H1 (cell line): ENCODE measurements around the gene ANKS1B. TPM values are rescaled to one million over a fixed set of nuclear protein-coding genes. Genes with fewer than 3 reads are reported as not detected.

Source experiments
- CTCF ChIA-PET: fragments of 300-600 bp; sonication (Branson Sonifier 250); formaldehyde crosslinking; loops from one replicate; lab custom pipeline; 2021; ENCODE audit not compliant: partially characterized antibody; lab: Charles Lee
- POLR2A ChIA-PET: fragments of 300-600 bp; sonication (Branson Sonifier 250); formaldehyde crosslinking; loops from one replicate; lab custom pipeline; 2021; ENCODE audit warnings: inconsistent platforms; ENCODE audit not compliant: partially characterized antibody; lab: Charles Lee
- DNase-seq, 2 experiments: peaks; one replicate each; pipeline versions ENCODE4 v3.0.0 to v3.0.0-alpha.2; 2010 to 2022; ENCODE audit warnings: low spot score in 2 of 2, low read depth in 1 of 2, mixed read lengths in 1 of 2
- FAIRE-seq: peaks from 2 replicates; lab custom pipeline; 2011; peaks lifted over from hg19 to GRCh38; lab: Jason Lieb, UNC
- H2AFZ ChIP-seq: 2 replicates; pipeline ENCODE4 v1.8.1; 2012; ENCODE audit warnings: low read length, inconsistent platforms
- H2AK5ac ChIP-seq: 2 replicates; pipeline ENCODE4 v1.6.1; 2013; ENCODE audit warnings: low read depth, low read length
- H2BK120ac ChIP-seq: replicated peaks from 2 replicates; pipeline ENCODE3; 2013; ENCODE audit warnings: low read depth, low read length, inconsistent platforms
- H2BK12ac ChIP-seq: 2 replicates; pipeline ENCODE4 v1.6.1; 2013; ENCODE audit warnings: low read depth, low read length
- H2BK15ac ChIP-seq: 2 replicates; pipeline ENCODE4 v1.6.1; 2013; ENCODE audit warnings: low read length
- H2BK20ac ChIP-seq: 2 replicates; pipeline ENCODE4 v1.6.1; 2013; ENCODE audit warnings: low read length
- H2BK5ac ChIP-seq: 2 replicates; pipeline ENCODE4 v1.6.1; 2013; ENCODE audit warnings: low read depth, low read length
- H3K14ac ChIP-seq: 2 replicates; pipeline ENCODE4 v1.6.1; 2013; ENCODE audit warnings: inconsistent platforms; ENCODE audit not compliant: insufficient read length
- H3K18ac ChIP-seq: 2 replicates; pipeline ENCODE4 v1.6.1; 2013; ENCODE audit warnings: low read length; ENCODE audit errors: extremely low read depth
- H3K23ac ChIP-seq: 2 replicates; pipeline ENCODE4 v1.6.1; 2013; ENCODE audit warnings: inconsistent platforms; ENCODE audit not compliant: insufficient read length
- H3K23me2 ChIP-seq: 2 replicates; pipeline ENCODE4 v1.6.1; 2013; ENCODE audit warnings: low read depth, low read length
- H3K27ac ChIP-seq: 2 replicates; pipeline ENCODE4 v1.6.1; 2011; ENCODE audit warnings: low read depth, low read length, inconsistent platforms
- H3K27me3 ChIP-seq, 4 experiments: replicated peaks in 1 of 4; 1 replicate in 1 of 4; 2 replicates in 3 of 4; pipeline versions ENCODE4 v1.6.1 to v1.8.1; 2011 to 2013; ENCODE audit warnings: low read length in 3 of 4, mild to moderate bottlenecking in 3 of 4, inconsistent platforms in 2 of 4, mixed read lengths in 2 of 4, moderate library complexity in 1 of 4; ENCODE audit not compliant: control insufficient read depth in 3 of 4, insufficient read depth in 3 of 4; ENCODE audit errors: extremely low read depth in 1 of 4
- H3K36me3 ChIP-seq, 4 experiments: 2 replicates each; pipeline versions ENCODE4 v1.6.1 to v1.8.1; 2011 to 2013; ENCODE audit warnings: mild to moderate bottlenecking in 4 of 4, low read length in 3 of 4, moderate library complexity in 2 of 4, control low read depth in 1 of 4, inconsistent platforms in 1 of 4; ENCODE audit not compliant: insufficient read depth in 4 of 4, control insufficient read depth in 2 of 4
- H3K4ac ChIP-seq: replicated peaks from 2 replicates; pipeline ENCODE3; 2013; ENCODE audit warnings: low read length, low read depth, mixed read lengths, inconsistent platforms; ENCODE audit not compliant: insufficient read length
- H3K4me1 ChIP-seq, 4 experiments: replicated peaks in 1 of 4; 1 replicate in 1 of 4; 2 replicates in 3 of 4; pipeline versions ENCODE4 v1.6.1 to v1.8.1; 2011 to 2013; ENCODE audit warnings: low read length in 3 of 4, inconsistent platforms in 2 of 4, mixed read lengths in 1 of 4; ENCODE audit not compliant: insufficient read depth in 4 of 4, control insufficient read depth in 3 of 4
- H3K4me2 ChIP-seq, 2 experiments: 2 replicates each; pipeline versions ENCODE4 v1.6.1 to v1.8.1; 2011 to 2013; ENCODE audit warnings: low read depth in 2 of 2, low read length in 2 of 2, control low read depth in 1 of 2, inconsistent platforms in 1 of 2, mild to moderate bottlenecking in 1 of 2; ENCODE audit not compliant: insufficient read depth in 1 of 2
- H3K4me3 ChIP-seq, 4 experiments: fragments of 200-600, 300-600 bp in 1 of 4; sonication (generic), shearing (Covaris generic), sonication (Bioruptor Twin) in 1 of 4; 2 replicates each; pipeline versions ENCODE4 v1.5.1 to v1.8.1; 2011 to 2016; ENCODE audit warnings: low read length in 4 of 4, low read depth in 3 of 4, control low read depth in 2 of 4, inconsistent platforms in 2 of 4, mild to moderate bottlenecking in 2 of 4, mixed read lengths in 1 of 4, moderate library complexity in 1 of 4; ENCODE audit not compliant: insufficient read depth in 2 of 4; ENCODE audit errors: extremely low read depth in 1 of 4
- H3K56ac ChIP-seq: replicated peaks from 2 replicates; pipeline ENCODE3; 2013; ENCODE audit warnings: low read depth, mild to moderate bottlenecking, mixed read lengths, low read length, inconsistent platforms; ENCODE audit not compliant: insufficient read length
- H3K79me1 ChIP-seq: 2 replicates; pipeline ENCODE4 v1.6.1; 2013; ENCODE audit warnings: low read depth, low read length, control low read depth
- H3K79me2 ChIP-seq, 2 experiments: 2 replicates each; pipeline versions ENCODE4 v1.6.1 to v1.8.1; 2012 to 2013; ENCODE audit warnings: low read length in 2 of 2, mild to moderate bottlenecking in 2 of 2, inconsistent platforms in 1 of 2; ENCODE audit not compliant: insufficient read depth in 2 of 2, control insufficient read depth in 1 of 2
- H3K9ac ChIP-seq, 4 experiments: replicated peaks in 1 of 4; 1 replicate in 1 of 4; 2 replicates in 3 of 4; pipeline versions ENCODE4 v1.6.1 to v1.8.1; 2011 to 2013; ENCODE audit warnings: low read depth in 3 of 4, low read length in 3 of 4, control low read depth in 2 of 4, mild to moderate bottlenecking in 2 of 4, moderate library complexity in 2 of 4, inconsistent platforms in 1 of 4; ENCODE audit errors: extremely low read depth in 1 of 4
- H3K9me3 ChIP-seq, 2 experiments: 2 replicates each; pipeline versions ENCODE4 v1.6.1 to v1.8.1; 2012 to 2013; ENCODE audit warnings: mild to moderate bottlenecking in 2 of 2, moderate library complexity in 2 of 2, control low read depth in 1 of 2, inconsistent platforms in 1 of 2, low read depth in 1 of 2, low read length in 1 of 2, mixed read lengths in 1 of 2; ENCODE audit not compliant: insufficient read depth in 2 of 2
- H4K20me1 ChIP-seq, 2 experiments: replicated peaks in 1 of 2; 2 replicates each; pipeline versions ENCODE3 to v1.8.1; 2011 to 2013; ENCODE audit warnings: inconsistent platforms in 2 of 2, low read length in 2 of 2, mild to moderate bottlenecking in 1 of 2; ENCODE audit not compliant: insufficient read depth in 2 of 2, control insufficient read depth in 1 of 2
- H4K5ac ChIP-seq: 2 replicates; pipeline ENCODE4 v1.6.1; 2013; ENCODE audit warnings: low read length, low read depth, mixed read lengths, inconsistent platforms; ENCODE audit not compliant: insufficient read length
- H4K8ac ChIP-seq: 2 replicates; pipeline ENCODE4 v1.8.0; 2013; ENCODE audit warnings: mild to moderate bottlenecking, moderate library complexity, low read length, inconsistent platforms; ENCODE audit not compliant: insufficient read depth; ENCODE audit errors: extremely low read depth
- H4K91ac ChIP-seq: replicated peaks from 2 replicates; pipeline ENCODE3; 2013; ENCODE audit warnings: low read length, mixed read lengths, inconsistent platforms; ENCODE audit not compliant: insufficient read length
- BCL11A ChIP-seq, 2 experiments: IDR thresholded peaks; one replicate each; pipeline ENCODE4 v1.6.1; 2011; ENCODE audit warnings: low read depth in 2 of 2, low read length in 2 of 2, mild to moderate bottlenecking in 2 of 2
- WGBS, 2 experiments: shearing (Covaris generic) in 1 of 2; methylation state at CpG; one replicate each; pipeline versions ENCODE4 v1.1.6 to v1.1.7; 2013 to 2015; ENCODE audit warnings: low lambda C conversion rate in 2 of 2, mixed read lengths in 2 of 2, inconsistent platforms in 1 of 2, low coverage in 1 of 2, missing lambda C conversion rate in 1 of 2; ENCODE audit not compliant: insufficient replicate concordance in 2 of 2, insufficient coverage in 1 of 2, insufficient read length in 1 of 2; ENCODE audit errors: extremely low coverage in 1 of 2, missing lambda C conversion rate in 1 of 2; 5-methylcytosine and 5-hydroxymethylcytosine counted together
- polyA plus RNA-seq, 7 experiments: library from polyadenylated mRNA; depleted of rRNA in 3 of 7; stranded (reverse) in 5 of 7; unstranded in 2 of 7; fragments of >200 nt in 5 of 7; fragments of 200-250 nt in 2 of 7; gene quantifications; 1 replicate in 5 of 7; 2 replicates in 1 of 7; 4 replicates in 1 of 7; pipeline versions ENCODE4 v1.2.1 to v1.2.3, GENCODE V29; 2011 to 2013; ENCODE audit warnings: missing spikeins in 2 of 7, mixed read lengths in 2 of 7
- total RNA-seq: library from RNA; stranded (reverse); fragmentation: NEBNext Ultra II Directional; extraction: Animal tissue kit (Norgen Biotek cat#: 25700); gene quantifications from 2 replicates; pipeline ENCODE4 v1.2.1, GENCODE V29; 2021

Gene ANKS1B
- total and polyA plus RNA-seq, 2 of the 8 experiments (the other 6 are each of a cell fraction or from before 2014, with no cell fraction given) = 2.7 to 6.1 TPM

DNA sequence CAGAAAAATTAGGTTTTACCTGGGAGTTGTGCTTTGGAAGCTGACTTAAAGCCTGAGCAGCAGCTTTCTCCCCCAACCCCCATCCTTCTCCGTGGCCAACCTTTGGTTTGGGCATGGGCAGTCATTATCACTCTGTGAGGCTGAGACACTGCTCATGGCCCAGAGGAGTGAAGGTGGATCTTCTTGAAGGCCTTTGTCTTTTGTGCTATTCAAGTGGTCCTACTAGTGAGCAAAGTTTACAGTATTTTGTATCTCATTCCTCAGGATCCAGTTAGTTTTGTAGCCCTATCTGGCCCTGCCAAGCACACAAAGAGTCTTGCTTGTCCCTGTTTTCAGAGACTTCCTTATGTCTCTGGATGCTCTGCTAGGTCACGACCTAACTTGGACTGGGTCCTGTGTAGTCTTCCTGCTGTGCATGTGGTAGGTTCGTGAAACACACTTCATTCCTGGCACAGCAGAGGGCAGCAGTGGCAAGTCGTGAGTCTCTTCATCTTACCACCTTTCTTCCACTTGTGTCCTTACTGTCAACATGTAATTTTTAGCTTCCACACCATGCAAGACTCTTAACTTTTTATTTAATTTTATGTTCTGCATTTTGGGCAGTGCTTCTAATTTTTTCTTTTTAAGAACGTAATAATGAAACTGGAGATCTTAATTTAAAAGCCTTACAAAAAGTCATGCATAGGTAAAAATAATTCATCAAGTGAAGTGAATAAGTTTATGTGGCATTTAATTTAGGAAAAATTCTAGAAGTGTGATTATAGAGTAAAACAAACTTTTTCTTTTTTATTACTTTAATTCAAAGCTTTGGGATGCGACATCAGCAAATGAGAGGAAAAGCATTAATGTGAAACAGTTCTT, 1285.9 kb downstream of the ANKS1B start:
- H4K8ac ChIP-seq = no peak overlapping the region
- H2BK5ac ChIP-seq = no peak overlapping the region
- H3K9ac ChIP-seq = no peak overlapping the region
- H3K4me3 ChIP-seq = no peak overlapping the region
- peak in 1 of 2 experiments; percentile 54 for DNase-seq
- H2BK15ac ChIP-seq = no peak overlapping the region
- H3K56ac ChIP-seq = no peak overlapping the region
- 57% methylated on average over 6 of the region's 6 CpGs; no CpG with 5 or more reads in 1 of the 2 experiments for WGBS, 2 experiments
- ChIA-PET POLR2A (no interaction called here), CTCF (interaction anchor here (0.6 to 2.6 kb wide), 20 partner anchors 9 to 299 kb away, joined by 3 to 15 read pairs (median 4); no protein-coding TSS in a partner anchor)
- H2BK120ac ChIP-seq = no peak overlapping the region
- no peak overlapping the region for H2AK5ac ChIP-seq
- H3K79me1 ChIP-seq = no peaks in the 10 kb centered on the region
- no peaks in the 10 kb centered on the region for H3K9me3 ChIP-seq
- no peak overlapping the region for H4K91ac ChIP-seq
- H4K20me1 ChIP-seq = peaks cover 0 to 2% of the 10 kb centered on the region in 2 experiments
- peaks cover 0 to 4% (median 0%) of the 10 kb centered on the region in 4 experiments; a peak in 2 of 8 replicates for H3K36me3 ChIP-seq
- H2BK12ac ChIP-seq = no peak overlapping the region
- peaks cover 2 to 11% (median 5%) of the 10 kb centered on the region in 4 experiments; a peak in 3 of 7 replicates for H3K4me1 ChIP-seq
- H3K14ac ChIP-seq = no peak overlapping the region
- FAIRE-seq = peak; percentile 85
- H4K5ac ChIP-seq = no peak overlapping the region
- H3K27ac ChIP-seq = no peak overlapping the region
- H3K18ac ChIP-seq = no peak overlapping the region
- no peaks in the 10 kb centered on the region for H3K27me3 ChIP-seq
- H3K23me2 ChIP-seq = 0 out of 2 replicates have a peak, but pooled peaks cover 2% of the 10 kb centered on the region
- no peaks in the 10 kb centered on the region for H3K79me2 ChIP-seq
- H3K4me2 ChIP-seq = no peak overlapping the region
- no peak overlapping the region for H2BK20ac ChIP-seq
- no peak overlapping the region for H3K23ac ChIP-seq
- no peak overlapping the region for H2AFZ ChIP-seq
- H3K4ac ChIP-seq = no peak overlapping the region
- TF ChIP-seq BCL11A (IDR thresholded peaks at IDR 0.05; ENCODE audit: low read depth in 2 of 2, low read length in 2 of 2) = no peak
